Left lung (tissue), 10 donors: ENCODE measurements around the gene NFIX. TPM values are rescaled to one million over a fixed set of nuclear protein-coding genes. Genes with fewer than 3 reads are reported as not detected.

ENCODE experiments used
- ATAC-seq: fragments of 200-7000 bp; cut with Tn5 transposase; one replicate; pipeline ENCODE4 v1.9.1; 2020; ENCODE audit warnings: moderate library complexity
- DNase-seq, 4 donors: peaks; one replicate each; pipeline ENCODE4 v3.0.0-alpha.2; 2013 to 2020
- H3K27ac ChIP-seq, 2 donors: fragments of 200-600 bp; sonication (generic) in 1 of 2; one replicate each; pipeline versions ENCODE4 v1.5.0 to v1.8.0; 2020 to 2021
- H3K27me3 ChIP-seq, 2 donors: fragments of 200-600 bp; sonication (generic) in 1 of 2; one replicate each; pipeline versions ENCODE4 v1.5.0 to v1.8.0; 2020 to 2021
- H3K36me3 ChIP-seq, 2 donors: fragments of 200-600 bp; sonication (generic) in 1 of 2; one replicate each; pipeline versions ENCODE4 v1.5.0 to v1.8.0; 2020 to 2021
- H3K4me1 ChIP-seq, 2 donors: fragments of 200-600 bp; one replicate each; pipeline ENCODE4 v1.8.0; 2021
- H3K4me3 ChIP-seq, 2 donors: fragments of 200-600 bp; sonication (generic) in 1 of 2; one replicate each; pipeline versions ENCODE4 v1.5.0 to v1.8.0; 2020 to 2021; ENCODE audit warnings: mild to moderate bottlenecking in 1 of 2
- H3K9me3 ChIP-seq, 2 donors: fragments of 200-600 bp; sonication (generic) in 1 of 2; one replicate each; pipeline versions ENCODE4 v1.5.0 to v1.8.0; 2020 to 2021
- intact Hi-C, 2 donors: fragments of 100-400 bp; cut with DNase I; formaldehyde crosslinking; loops; one replicate each; pipeline versions ENCODE4 v1.11.2 to v1.14.2; 2022
- polyA plus RNA-seq, 6 donors: library from polyadenylated mRNA; unstranded; fragments of 120-200 nt; gene quantifications; one replicate each; pipeline ENCODE4 v1.2.1, GENCODE V29; 2013; ENCODE audit not compliant: insufficient read length in 6 of 6
- total RNA-seq, 2 donors: library from RNA; stranded (reverse); fragmentation: NEBNext Ultra II Directional; extraction: Animal tissue kit (Norgen Biotek cat#: 25700); gene quantifications; one replicate each; pipeline ENCODE4 v1.2.1, GENCODE V29; 2021
- TF ChIP-seq, protein P1 (sequence below), 2 donors: fragments of 200-600 bp; sonication (generic) in 1 of 2; IDR thresholded peaks; one replicate each; pipeline versions ENCODE4 v1.5.0 to v1.8.0; 2021; ENCODE audit warnings: antibody characterized with exemption in 2 of 2
- donor health status: DM: no; HTN: yes; CAD: no.
- donor health status: DM: no; HTN: no; CAD: no.

Gene NFIX
- total and polyA plus RNA-seq, 8 donors: 92.6 to 237 (median 123) TPM

DNA sequence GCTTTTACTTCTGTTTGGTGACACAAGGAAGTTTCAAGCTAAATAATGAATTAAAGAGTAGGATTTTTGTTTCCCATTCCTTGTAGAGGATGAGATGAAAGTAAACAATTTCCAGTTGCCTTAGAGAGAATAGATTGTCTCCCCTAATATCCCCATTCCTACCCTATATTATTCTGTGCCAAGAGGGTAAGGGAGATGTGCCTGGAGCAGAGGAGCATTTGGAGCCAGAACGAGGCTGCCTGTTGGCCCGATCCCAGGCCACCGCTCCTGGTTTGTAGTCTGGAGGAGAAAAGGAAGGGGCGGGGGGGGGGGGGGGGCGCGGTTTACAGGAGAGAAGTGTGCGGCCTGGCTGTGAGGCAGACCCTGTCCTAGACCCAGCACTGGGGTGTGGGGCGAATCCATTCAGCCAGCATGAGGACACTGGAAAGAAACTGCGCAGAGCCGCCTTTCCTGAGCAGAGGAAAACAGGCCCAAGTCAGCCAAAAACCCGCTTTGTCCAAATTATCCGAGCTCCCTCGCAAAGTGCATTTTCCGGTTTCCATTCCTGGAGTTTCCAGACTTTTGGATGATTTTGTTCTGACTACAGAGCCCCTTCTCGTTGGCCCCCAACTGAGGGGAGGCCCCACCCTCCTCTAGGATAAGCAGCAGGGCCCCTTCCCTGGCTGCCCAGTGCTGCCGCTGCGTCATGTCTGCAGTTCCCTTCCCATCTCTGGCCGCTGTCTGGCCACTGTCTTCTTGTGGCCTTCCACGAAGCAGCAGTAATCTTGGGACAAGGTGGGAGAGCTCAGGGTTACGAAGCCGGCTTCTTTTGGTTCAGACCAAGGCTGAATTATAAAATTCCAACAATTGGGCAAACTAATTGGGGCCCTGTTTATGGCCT lies 23.0 kb downstream of the NFIX start:
- H3K27me3 ChIP-seq: peaks cover 0 to 27% of the 10 kb centered on the region in 2 donors
- intact Hi-C loops: no loop called here
- no peaks in the 10 kb centered on the region for H3K9me3 ChIP-seq
- DNase-seq (peak in 2 of 4 donors; percentile 69 to 78), ATAC-seq (no peak)
- no peak overlapping the region for H3K4me3 ChIP-seq
- peaks cover 75 to 98% of the 10 kb centered on the region in 2 donors for H3K4me1 ChIP-seq
- H3K27ac ChIP-seq: peak overlapping the region; percentile 77 to 94
- TF ChIP-seq, protein P1, sequence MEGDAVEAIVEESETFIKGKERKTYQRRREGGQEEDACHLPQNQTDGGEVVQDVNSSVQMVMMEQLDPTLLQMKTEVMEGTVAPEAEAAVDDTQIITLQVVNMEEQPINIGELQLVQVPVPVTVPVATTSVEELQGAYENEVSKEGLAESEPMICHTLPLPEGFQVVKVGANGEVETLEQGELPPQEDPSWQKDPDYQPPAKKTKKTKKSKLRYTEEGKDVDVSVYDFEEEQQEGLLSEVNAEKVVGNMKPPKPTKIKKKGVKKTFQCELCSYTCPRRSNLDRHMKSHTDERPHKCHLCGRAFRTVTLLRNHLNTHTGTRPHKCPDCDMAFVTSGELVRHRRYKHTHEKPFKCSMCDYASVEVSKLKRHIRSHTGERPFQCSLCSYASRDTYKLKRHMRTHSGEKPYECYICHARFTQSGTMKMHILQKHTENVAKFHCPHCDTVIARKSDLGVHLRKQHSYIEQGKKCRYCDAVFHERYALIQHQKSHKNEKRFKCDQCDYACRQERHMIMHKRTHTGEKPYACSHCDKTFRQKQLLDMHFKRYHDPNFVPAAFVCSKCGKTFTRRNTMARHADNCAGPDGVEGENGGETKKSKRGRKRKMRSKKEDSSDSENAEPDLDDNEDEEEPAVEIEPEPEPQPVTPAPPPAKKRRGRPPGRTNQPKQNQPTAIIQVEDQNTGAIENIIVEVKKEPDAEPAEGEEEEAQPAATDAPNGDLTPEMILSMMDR (IDR thresholded peaks at IDR 0.05): no peak
- no peaks in the 10 kb centered on the region for H3K36me3 ChIP-seq

DNA sequence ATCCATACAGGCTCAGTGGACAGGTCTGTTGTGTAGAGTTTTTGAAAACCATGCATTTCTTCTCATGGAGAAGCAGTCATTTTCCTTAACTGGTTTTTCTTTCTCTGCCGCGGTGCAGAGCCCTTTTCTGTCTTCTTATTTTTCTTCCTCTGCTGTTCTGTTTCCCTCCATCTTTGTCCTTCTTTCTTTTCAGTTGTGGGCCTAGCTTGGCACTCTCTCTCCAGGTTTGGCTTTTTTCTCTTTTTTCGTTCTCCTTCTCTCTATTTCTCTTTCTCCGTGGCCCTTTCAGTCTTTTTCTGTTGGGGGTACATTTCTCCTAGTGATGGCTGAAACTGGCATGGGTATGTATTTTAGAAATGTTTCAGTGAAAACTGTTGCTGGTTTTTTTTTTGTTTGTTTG lies 24.1 kb downstream of the NFIX start:
- TF ChIP-seq, protein P1 (IDR thresholded peaks at IDR 0.05): no peak
- DNase-seq (no peak), ATAC-seq (no peak)
- Histone ChIP-seq H3K27ac (peak overlapping the region; percentile 77 to 94), H3K4me1 (peaks cover 70 to 98% of the 10 kb centered on the region in 2 donors), H3K27me3 (peaks cover 0 to 27% of the 10 kb centered on the region in 2 donors), H3K9me3 (no peaks in the 10 kb centered on the region), H3K36me3 (no peaks in the 10 kb centered on the region), H3K4me3 (no peak overlapping the region)
- intact Hi-C loops: no loop called here

DNA sequence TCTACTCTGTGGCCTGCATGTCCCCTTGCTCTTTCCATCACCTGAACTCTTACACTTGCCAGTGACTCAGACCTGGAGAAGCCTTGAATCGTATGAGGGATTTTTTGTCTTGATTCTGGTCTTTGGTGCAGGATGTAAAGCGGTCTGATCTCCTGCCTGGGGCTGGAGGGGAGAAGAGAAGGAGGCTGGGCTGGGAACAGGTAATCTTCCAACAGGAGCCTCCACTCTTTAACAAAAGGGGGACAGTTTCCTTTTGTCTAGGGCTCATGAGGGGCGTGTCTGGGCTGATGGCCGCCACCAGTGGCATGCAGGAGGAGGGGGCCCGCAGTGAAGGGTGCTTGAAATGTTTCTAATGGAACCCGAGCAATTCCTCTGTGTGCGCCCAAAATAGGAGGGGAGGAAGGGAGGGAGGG lies 24.7 kb downstream of the NFIX start:
- peak overlapping the region; percentile 77 to 94 for H3K27ac ChIP-seq
- H3K4me3 ChIP-seq: no peak overlapping the region
- peaks cover 65 to 98% of the 10 kb centered on the region in 2 donors for H3K4me1 ChIP-seq
- TF ChIP-seq, protein P1 (IDR thresholded peaks at IDR 0.05): no peak
- ATAC-seq (no peak), DNase-seq (peak in 1 of 4 donors; percentile 43)
- H3K9me3 ChIP-seq: no peaks in the 10 kb centered on the region
- intact Hi-C loops: no loop called here
- no peaks in the 10 kb centered on the region for H3K36me3 ChIP-seq
- peaks cover 0 to 27% of the 10 kb centered on the region in 2 donors for H3K27me3 ChIP-seq

DNA sequence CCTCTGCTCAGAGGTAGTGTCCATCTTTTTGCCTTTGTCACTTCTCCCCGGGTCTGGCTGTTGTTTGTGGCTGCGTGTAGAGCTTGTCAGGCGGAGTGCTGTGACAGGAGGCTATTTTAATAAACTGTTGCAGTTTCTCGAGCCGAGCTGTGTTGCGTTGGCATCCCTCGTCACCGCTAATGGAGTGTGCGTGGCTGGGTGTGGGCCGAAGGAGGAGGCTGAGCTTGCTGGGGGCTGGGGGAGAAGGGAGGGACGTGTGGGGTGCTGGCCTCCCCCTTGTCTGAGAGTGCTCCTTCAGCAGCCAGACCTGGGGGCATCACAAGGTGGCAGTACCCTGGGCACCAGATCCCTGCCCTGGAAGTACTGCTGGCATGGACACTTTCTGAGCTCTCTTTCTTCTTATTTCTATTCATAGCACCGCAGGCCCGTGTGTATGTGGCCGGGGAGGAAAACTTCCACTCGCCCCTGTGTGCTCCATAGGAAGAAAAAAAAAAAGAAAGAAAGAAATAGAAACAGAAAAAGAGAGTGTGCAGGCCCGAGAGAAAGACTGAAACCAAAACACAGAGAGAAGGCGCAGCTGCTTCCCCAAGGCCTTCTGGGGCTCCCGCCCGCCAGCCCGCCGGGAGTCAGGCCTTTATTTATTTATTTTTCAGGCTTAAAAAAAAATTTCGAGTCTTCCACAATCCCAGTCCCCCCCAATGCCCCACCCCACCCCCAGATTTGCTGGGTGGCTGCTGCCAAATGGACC lies 27.0 kb downstream of the NFIX start:
- Histone ChIP-seq H3K4me1 (peaks cover 55 to 98% of the 10 kb centered on the region in 2 donors), H3K27me3 (peaks cover 0 to 26% of the 10 kb centered on the region in 2 donors), H3K9me3 (no peaks in the 10 kb centered on the region), H3K36me3 (no peaks in the 10 kb centered on the region), H3K27ac (peak overlapping the region; percentile 77 to 94), H3K4me3 (peak overlapping the region in 1 of 2 donors; percentile 33)
- ATAC-seq: peak; percentile 6
- TF ChIP-seq, protein P1 (IDR thresholded peaks at IDR 0.05): no peak
- intact Hi-C loops: no loop called here
- DNase-seq: peak in 1 of 4 donors; percentile 69
